Fibroblast of mammary gland (primary cell): ENCODE measurements around the gene SBK1.

Experiments
- DNase-seq: peaks from one replicate; pipeline ENCODE4 v3.0.0-alpha.2; 2010; ENCODE audit warnings: low read depth
- H3K4me3 ChIP-seq: 2 replicates; pipeline ENCODE4 v1.5.1; 2011; ENCODE audit warnings: low read depth, mild to moderate bottlenecking, low read length, moderate library complexity; ENCODE audit not compliant: control insufficient read depth
- CTCF ChIP-seq: conservative IDR thresholded peaks from 2 replicates; pipeline ENCODE4 v1.5.1; 2011; ENCODE audit warnings: low read depth, low read length, inconsistent platforms; ENCODE audit not compliant: control insufficient read depth, insufficient read depth

SBK1 gene

GRCh38 chr16:28317040-28317880 lies 24.9 kb downstream of the SBK1 start:
- DNase-seq: peak; percentile 35
- TF ChIP-seq CTCF: peak; percentile 71
- no peak overlapping the region for H3K4me3 ChIP-seq

DNA sequence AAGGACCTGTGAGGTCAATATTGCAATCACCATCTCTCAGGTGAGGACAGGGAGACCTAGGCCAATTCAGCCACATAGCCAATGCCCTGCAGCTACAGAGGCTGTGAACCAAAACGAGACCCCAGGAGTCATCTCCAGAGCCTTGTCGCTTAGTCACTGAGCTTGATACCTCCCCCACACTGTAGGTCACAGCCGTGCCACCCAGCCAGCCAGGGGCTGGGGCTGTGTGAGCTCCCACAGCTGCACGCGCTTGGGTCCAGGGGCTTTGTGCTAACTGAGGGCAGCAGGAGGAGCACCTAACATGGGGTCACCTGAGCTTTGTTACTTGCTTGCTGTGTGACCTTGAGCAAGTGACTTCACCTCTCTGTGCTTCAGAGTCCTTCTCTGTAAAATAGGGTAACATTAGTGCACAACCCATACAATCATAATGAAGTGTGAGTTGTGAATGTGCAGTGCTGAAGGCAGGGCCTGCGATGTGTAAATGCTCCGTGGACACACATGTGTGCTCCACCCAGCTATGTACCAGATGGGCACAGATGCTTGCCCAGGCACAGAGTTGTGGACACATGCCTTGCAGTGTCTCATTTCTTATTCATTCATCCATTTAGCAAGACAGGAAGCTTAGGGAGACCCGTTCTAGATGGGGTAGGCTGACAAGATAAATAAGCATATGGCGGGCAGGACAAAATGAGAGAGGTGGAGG lies 25.9 kb downstream of the SBK1 start:
- no peak for TF ChIP-seq CTCF

GRCh38 chr16:28319476-28320022 lies 27.2 kb downstream of the SBK1 start:
- TF ChIP-seq CTCF: no peak
- no peak for DNase-seq

More for the DNA sequence above, 25.9 kb downstream of the SBK1 start:
- no peak overlapping the region for H3K4me3 ChIP-seq
- DNase-seq: no peak

DNA sequence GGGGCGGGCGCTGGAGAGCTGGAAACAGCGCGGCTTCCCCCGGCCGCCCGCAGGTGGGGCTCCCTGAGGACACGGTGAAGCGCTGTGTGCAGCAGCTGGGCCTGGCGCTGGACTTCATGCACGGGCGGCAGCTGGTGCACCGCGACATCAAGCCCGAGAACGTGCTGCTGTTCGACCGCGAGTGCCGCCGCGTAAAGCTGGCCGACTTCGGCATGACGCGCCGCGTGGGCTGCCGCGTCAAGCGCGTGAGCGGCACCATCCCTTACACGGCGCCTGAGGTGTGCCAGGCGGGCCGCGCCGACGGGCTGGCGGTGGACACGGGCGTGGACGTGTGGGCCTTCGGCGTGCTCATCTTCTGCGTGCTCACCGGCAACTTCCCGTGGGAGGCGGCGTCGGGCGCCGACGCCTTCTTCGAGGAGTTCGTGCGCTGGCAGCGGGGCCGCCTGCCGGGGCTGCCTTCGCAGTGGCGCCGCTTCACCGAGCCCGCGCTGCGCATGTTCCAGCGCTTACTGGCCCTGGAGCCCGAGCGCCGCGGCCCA lies 27.8 kb downstream of the SBK1 start:
- TF ChIP-seq CTCF: no peak
- H3K4me3 ChIP-seq: no peak overlapping the region
- DNase-seq: no peak

More at GRCh38 chr16:28319476-28320022, 27.2 kb downstream of the SBK1 start:
- H3K4me3 ChIP-seq: no peak overlapping the region

GRCh38 chr16:28320741-28321140 lies 28.4 kb downstream of the SBK1 start:
- TF ChIP-seq CTCF: no peak
- DNase-seq: no peak
- H3K4me3 ChIP-seq: no peak overlapping the region

DNA sequence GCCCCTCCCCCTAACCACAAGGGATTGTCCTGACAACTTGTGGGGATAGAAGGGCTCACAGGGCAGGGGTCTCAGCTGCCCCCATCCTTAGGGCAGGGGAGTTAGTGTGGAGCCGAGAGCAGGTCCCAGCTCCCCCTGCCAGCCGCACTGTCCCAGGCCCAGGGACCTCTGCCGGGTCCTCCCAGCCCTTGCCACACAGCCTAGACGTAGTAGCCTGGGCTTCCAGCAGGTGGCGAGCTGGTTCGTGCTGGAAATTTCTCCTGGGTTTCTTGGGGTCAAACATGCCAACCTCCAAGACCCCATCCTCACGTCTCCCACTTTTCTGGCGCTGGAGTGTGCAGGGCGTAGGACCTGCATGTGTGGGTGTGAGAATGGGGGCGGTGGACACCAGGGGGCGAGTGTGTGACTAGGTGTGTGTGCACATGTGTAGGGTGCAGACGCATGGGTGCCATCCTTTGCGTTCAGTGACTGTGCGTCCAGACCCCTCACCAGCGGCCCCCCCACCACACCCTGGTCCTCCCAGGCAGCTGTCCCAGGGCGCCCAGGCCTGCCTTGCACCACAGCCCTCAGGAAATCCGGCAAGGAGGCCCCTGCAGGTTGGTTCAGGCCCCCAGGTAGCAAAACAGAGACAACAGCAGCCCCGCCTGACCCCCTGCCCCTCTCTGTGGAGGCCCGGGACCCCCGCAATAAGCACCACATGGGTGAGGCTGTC lies 29.5 kb downstream of the SBK1 start:
- no peak overlapping the region for H3K4me3 ChIP-seq
- peak; percentile 78 for TF ChIP-seq CTCF
- DNase-seq: peak; percentile 8
